Fibroblast of gingiva (primary cell): ENCODE results near the gene TET3.

Experiments
- DNase-seq: peaks from one replicate; pipeline ENCODE4 v3.0.0-alpha.2; 2011; ENCODE audit warnings: low read depth

TET3 gene

GRCh38 chr2:73964223-73964622 is 20.5 kb upstream of the TET3 start:
- no peak for DNase-seq

- no peak for DNase-seq
These were observed 19.7 kb upstream of the TET3 start for GRCh38 chr2:73965053-73965452.

GRCh38 chr2:73968357-73968937 is 16.3 kb upstream of the TET3 start:
- no peak for DNase-seq

- DNase-seq, result peak; percentile 26
These were observed 15.4 kb upstream of the TET3 start for GRCh38 chr2:73969356-73969755.

- no peak for DNase-seq
These were observed 14.4 kb upstream of the TET3 start for GRCh38 chr2:73970141-73970803.

- peak; percentile 25 for DNase-seq
These were observed 13.7 kb upstream of the TET3 start for GRCh38 chr2:73970850-73971471.

- peak; percentile 60 for DNase-seq
These were observed 13.0 kb upstream of the TET3 start for GRCh38 chr2:73971722-73972121.

GRCh38 chr2:73972846-73973245 is 11.9 kb upstream of the TET3 start:
- DNase-seq, result no peak

- no peak for DNase-seq
These were observed 9.0 kb upstream of the TET3 start for GRCh38 chr2:73975731-73976130.

GRCh38 chr2:73976803-73977202 is 7.9 kb upstream of the TET3 start:
- DNase-seq, result no peak

GRCh38 chr2:73977466-73977865 is 7.2 kb upstream of the TET3 start:
- no peak for DNase-seq

- DNase-seq, result no peak
These were observed 5.7 kb upstream of the TET3 start for GRCh38 chr2:73979021-73979420.

GRCh38 chr2:73979686-73980085 is 5.0 kb upstream of the TET3 start:
- DNase-seq, result peak; percentile 83

GRCh38 chr2:73980566-73980965 is 4.1 kb upstream of the TET3 start:
- DNase-seq, result no peak

- DNase-seq, result no peak
These were observed 3.4 kb upstream of the TET3 start for GRCh38 chr2:73981081-73982001.

GRCh38 chr2:73982140-73982617 is 2.5 kb upstream of the TET3 start:
- DNase-seq, result no peak

- no peak for DNase-seq
These were observed 1.1 kb upstream of the TET3 start for GRCh38 chr2:73983322-73984202.

GRCh38 chr2:73984922-73985307 is 205 bp downstream of the TET3 start:
- DNase-seq, result no peak

- no peak for DNase-seq
These were observed 786 bp downstream of the TET3 start for GRCh38 chr2:73985308-73986084.

GRCh38 chr2:73986085-73986681 is 1.5 kb downstream of the TET3 start:
- DNase-seq, result no peak
